Measurements from ENCODE around the gene PLA2G4D. TPM values are rescaled to one million over a fixed set of nuclear protein-coding genes. Genes with fewer than 3 reads are reported as not detected.

PLA2G4D gene
- total RNA-seq, 2 donors from 2014 or later: not detected

- H3K36me3 ChIP-seq: no peaks in the 10 kb centered on the region
- DNase-seq (ENCODE audit: low spot score) (no peak), ATAC-seq (ENCODE audit: insufficient number of reproducible peaks, low FRiP score, low read depth) (no peak)
These were observed 43.7 kb downstream of the PLA2G4D start for GRCh38 chr15:42050484-42051255.

GRCh38 chr15:42048821-42049200, 45.6 kb downstream of the PLA2G4D start:
- H3K4me3 ChIP-seq: no peak overlapping the region
- H3K4me1 ChIP-seq (ENCODE audit: control insufficient read depth in 1 of 2, low read depth in 2 of 2): no peaks in the 10 kb centered on the region
- no peaks in the 10 kb centered on the region for H3K9me3 ChIP-seq
- H3K27me3 ChIP-seq (replicated peaks; ENCODE audit: insufficient read depth): no peaks in the 10 kb centered on the region
- H3K27ac ChIP-seq: no peak overlapping the region
- no peak for TF ChIP-seq CTCF (IDR thresholded peaks at IDR 0.05)
- no peak for DNase-seq (ENCODE audit: low spot score)
- ATAC-seq (ENCODE audit: insufficient number of reproducible peaks, low FRiP score, low read depth): no peak
- no peaks in the 10 kb centered on the region for H3K36me3 ChIP-seq

More at GRCh38 chr15:42050484-42051255, 43.7 kb downstream of the PLA2G4D start:
- Histone ChIP-seq H3K9me3 (no peaks in the 10 kb centered on the region), H3K4me1 (ENCODE audit: control insufficient read depth in 1 of 2, low read depth in 2 of 2) (no peaks in the 10 kb centered on the region), H3K4me3 (no peak overlapping the region), H3K27ac (no peak overlapping the region), H3K27me3 (replicated peaks; ENCODE audit: insufficient read depth) (no peaks in the 10 kb centered on the region)
- no peak for TF ChIP-seq CTCF (IDR thresholded peaks at IDR 0.05)

- DNase-seq (ENCODE audit: low spot score) (no peak), ATAC-seq (ENCODE audit: insufficient number of reproducible peaks, low FRiP score, low read depth) (no peak)
- H3K27ac ChIP-seq: no peak overlapping the region
These were observed 46.1 kb downstream of the PLA2G4D start for GRCh38 chr15:42048080-42048820.

GRCh38 chr15:42046597-42046996, 47.8 kb downstream of the PLA2G4D start:
- DNase-seq (ENCODE audit: low spot score) (no peak), ATAC-seq (ENCODE audit: insufficient number of reproducible peaks, low FRiP score, low read depth) (no peak)
- no peak for TF ChIP-seq CTCF (IDR thresholded peaks at IDR 0.05)
- H3K36me3 ChIP-seq: no peaks in the 10 kb centered on the region
- no peak overlapping the region for H3K4me3 ChIP-seq
- H3K27me3 ChIP-seq (replicated peaks; ENCODE audit: insufficient read depth): no peaks in the 10 kb centered on the region
- H3K4me1 ChIP-seq (ENCODE audit: control insufficient read depth in 1 of 2, low read depth in 2 of 2): no peaks in the 10 kb centered on the region
- no peaks in the 10 kb centered on the region for H3K9me3 ChIP-seq
- no peak overlapping the region for H3K27ac ChIP-seq

More at GRCh38 chr15:42048080-42048820, 46.1 kb downstream of the PLA2G4D start:
- no peak overlapping the region for H3K4me3 ChIP-seq
- no peaks in the 10 kb centered on the region for H3K9me3 ChIP-seq
- no peak for TF ChIP-seq CTCF (IDR thresholded peaks at IDR 0.05)
- no peaks in the 10 kb centered on the region for H3K4me1 ChIP-seq (ENCODE audit: control insufficient read depth in 1 of 2, low read depth in 2 of 2)
- no peaks in the 10 kb centered on the region for H3K36me3 ChIP-seq
- no peaks in the 10 kb centered on the region for H3K27me3 ChIP-seq (replicated peaks; ENCODE audit: insufficient read depth)

- Histone ChIP-seq H3K4me1 (ENCODE audit: control insufficient read depth in 1 of 2, low read depth in 2 of 2) (no peaks in the 10 kb centered on the region), H3K27ac (no peak overlapping the region), H3K36me3 (no peaks in the 10 kb centered on the region), H3K4me3 (no peak overlapping the region), H3K9me3 (no peaks in the 10 kb centered on the region), H3K27me3 (replicated peaks; ENCODE audit: insufficient read depth) (no peaks in the 10 kb centered on the region)
- ATAC-seq (ENCODE audit: insufficient number of reproducible peaks, low FRiP score, low read depth) (no peak), DNase-seq (ENCODE audit: low spot score) (no peak)
- TF ChIP-seq CTCF (IDR thresholded peaks at IDR 0.05): no peak
These were observed 49.1 kb downstream of the PLA2G4D start for GRCh38 chr15:42045211-42045615.

Measured in thoracic aorta (tissue), 2 donors.